NCI-H524 (cell line): ENCODE results near the gene PDP2.
"Not testable (repeated sequence)": the region's sequence is repeated elsewhere in the genome, so short reads cannot be mapped to it uniquely, and the experiment has no call there.

Experiments
- DNase-seq, 2 experiments: peaks; one replicate each; lab custom pipeline; 2025; lab: John Stamatoyannopoulos, UW

PDP2 gene

DNA sequence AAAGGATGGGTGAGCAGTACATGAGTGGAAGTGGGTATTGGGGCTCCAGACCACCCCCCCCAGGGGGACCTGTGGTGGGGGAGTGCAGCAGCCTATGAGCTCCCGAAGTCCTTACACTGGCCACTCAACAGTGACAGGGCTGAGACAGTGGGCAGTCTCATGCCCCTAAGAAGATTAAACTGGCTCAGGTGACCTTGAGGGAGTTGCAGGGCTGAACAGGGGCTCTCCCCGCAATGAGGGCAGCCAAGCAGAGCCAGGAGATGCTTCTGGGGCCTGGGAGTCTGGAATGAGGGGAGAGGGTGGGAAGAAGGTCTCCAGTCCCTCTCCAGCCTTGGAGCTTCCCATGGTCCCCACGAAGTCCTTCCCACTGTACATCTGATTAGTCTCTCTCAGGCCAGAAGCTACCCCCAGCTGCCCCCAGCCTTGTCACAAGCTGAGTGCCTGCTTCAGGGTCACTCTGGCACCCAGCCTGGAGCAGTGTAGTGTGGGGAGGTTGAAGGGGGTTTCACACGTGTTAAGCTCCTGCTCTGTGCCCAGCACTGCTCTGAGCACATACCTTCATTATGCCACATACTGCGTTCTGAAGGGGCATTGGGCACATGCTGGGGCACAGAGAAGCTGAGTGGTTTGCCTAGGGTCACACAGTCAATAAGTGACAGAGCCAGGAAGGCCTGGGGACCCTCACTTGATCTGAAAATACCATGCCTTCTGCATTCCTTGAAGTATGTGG, 39.4 kb downstream of the PDP2 start:
- no peak for DNase-seq

- no peak for DNase-seq
These were observed 39.9 kb downstream of the PDP2 start for GRCh38 chr16:66920299-66920590.

GRCh38 chr16:66920924-66921680, 40.8 kb downstream of the PDP2 start:
- no peak for DNase-seq

GRCh38 chr16:66921729-66922450, 41.6 kb downstream of the PDP2 start:
- DNase-seq = no peak

GRCh38 chr16:66923247-66923731, 43.0 kb downstream of the PDP2 start:
- peak; percentile 88 to 90 for DNase-seq

DNA sequence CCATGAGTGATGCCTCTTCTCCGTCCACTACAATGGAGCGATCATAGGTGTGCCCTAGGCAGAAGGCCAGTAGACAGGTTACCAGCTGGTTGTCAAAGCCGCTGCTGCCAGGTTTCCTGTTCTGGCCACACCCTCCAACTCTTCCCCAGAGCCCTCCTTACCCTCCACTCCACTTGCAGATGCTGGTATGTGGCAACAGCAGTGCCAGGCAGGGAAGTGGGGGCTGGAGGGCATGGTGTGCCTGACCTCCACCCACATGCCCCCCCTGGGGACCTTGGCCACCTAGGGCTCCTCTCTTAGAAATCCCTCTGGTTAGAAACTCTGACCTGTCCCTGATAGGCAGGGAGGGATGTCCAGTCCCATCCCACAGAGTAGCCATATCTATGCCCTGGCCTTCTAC, 43.6 kb downstream of the PDP2 start:
- peak in 1 of 2 experiments; percentile 35 for DNase-seq

GRCh38 chr16:66924527-66925321, 44.4 kb downstream of the PDP2 start:
- peak in 1 of 2 experiments; percentile 42 for DNase-seq

DNA sequence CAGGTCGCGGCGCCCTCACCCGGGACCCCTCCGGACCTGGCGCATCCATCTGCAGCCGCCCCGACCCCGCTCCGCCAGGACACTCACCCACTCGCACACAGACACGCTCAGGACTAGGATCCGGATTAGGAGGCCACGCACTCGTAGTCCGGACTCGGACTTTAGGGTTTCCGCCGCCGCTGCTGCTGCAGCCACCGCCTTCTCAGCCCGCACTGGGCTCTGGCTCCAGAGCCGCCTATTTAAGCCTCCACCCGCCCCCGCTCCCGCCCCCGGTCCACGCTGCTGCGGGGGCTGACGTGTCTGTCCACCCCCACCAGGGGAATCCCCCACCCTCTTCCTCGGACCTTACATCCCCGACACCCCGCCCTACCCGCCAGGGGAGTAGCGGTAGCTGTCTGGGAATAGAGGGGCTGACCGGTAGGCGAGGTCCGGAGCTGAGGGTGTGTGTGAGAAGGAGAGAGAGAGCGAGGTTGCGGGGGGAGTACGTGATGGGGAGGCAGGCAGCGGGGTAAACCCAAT, 45.1 kb downstream of the PDP2 start, which contains the start of gene RRAD:
RRAD (minus strand) TSS at position 214 of the 519 bp plus-strand sequence. CDS start 356 bp downstream, outside the sequence.
- DNase-seq = no peak

GRCh38 chr16:66926171-66926947, 46.0 kb downstream of the PDP2 start:
- DNase-seq = peak; percentile 47 to 51

DNA sequence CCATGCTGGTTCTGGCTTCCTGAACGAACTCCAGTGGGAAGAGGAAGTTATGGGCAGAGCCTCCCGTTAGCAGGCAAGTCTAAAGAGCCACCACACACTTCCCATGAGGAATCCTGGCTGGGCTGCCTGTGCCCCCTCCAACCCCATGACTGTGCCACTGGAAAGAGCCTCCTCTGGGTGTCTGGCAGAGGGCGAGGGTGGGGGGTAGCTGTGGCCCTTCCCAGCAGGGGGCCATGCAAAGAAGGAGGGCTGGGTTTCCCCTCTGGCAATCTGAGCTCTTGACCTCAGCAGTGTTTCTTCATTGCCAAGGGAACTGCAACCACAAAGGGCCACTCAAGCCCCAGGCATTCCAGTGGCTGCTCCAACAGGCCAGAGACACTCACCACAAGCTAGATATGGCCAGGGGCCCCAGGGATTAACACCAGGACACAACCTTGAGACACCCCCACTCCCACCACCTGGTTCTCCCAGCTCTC, 46.7 kb downstream of the PDP2 start:
- DNase-seq = no peak

DNA sequence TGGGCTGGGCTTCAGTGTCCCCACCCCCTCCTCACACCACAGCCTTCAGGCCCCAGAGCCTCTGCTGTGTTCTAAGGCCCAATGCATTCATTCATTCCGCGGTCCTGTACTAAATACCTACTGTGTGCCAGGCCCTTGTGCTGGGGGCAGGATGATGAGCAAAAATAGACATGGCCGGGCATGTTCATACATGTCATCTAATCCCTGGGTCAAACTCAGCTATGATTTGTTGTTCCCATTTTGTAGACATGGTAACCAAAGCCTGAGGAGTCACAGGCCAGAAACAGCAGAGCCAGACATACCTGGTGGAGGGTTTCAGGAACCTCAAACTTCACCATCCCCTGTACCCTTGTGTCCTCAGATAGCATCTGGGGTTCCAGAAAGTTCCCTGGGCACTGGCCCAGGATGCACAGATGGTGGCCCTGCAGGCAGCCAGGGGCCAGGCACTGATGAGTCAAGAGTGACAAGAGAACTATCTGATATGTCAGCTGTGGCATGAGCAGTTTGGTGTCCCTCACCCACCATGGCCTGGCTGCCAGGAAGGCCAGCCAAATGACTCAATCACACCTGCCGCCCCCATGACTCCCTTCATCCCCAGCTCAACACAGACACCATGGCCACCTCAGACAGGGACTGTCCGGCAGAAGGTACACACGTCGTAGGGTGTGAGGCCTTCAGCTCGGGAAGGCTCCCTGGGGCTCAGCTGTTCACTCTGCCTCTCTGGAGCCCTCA, 47.8 kb downstream of the PDP2 start:
- DNase-seq = peak in 1 of 2 experiments; percentile 18

GRCh38 chr16:66928702-66929388, 48.5 kb downstream of the PDP2 start:
- peak in 1 of 2 experiments; percentile 32 for DNase-seq

- no peak for DNase-seq
These were observed 49.9 kb downstream of the PDP2 start for GRCh38 chr16:66930189-66930588.

- DNase-seq = no peak
These were observed 51.4 kb downstream of the PDP2 start for GRCh38 chr16:66931665-66932064.

DNA sequence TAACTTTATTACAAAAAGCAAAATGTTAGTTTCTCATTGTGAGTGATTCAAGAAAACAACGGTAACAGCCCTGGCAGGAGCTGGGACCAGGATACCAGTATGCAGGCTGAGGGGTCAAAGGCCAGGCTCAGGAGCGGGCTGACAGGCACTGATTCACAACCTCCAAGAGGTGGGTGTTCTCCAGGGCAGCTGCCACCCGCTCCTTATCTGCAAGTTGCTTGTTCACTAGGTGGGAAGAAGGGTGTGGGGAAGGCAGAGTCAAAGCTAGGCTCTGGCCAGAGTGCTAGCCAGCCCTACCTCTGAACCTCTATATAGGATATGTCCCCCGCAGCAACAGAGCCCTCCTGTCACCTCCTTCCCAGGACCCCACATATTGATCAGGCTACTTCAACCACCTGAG, 51.8 kb downstream of the PDP2 start:
- no peak for DNase-seq

GRCh38 chr16:66933776-66934137, 53.4 kb downstream of the PDP2 start:
- DNase-seq = no peak

DNA sequence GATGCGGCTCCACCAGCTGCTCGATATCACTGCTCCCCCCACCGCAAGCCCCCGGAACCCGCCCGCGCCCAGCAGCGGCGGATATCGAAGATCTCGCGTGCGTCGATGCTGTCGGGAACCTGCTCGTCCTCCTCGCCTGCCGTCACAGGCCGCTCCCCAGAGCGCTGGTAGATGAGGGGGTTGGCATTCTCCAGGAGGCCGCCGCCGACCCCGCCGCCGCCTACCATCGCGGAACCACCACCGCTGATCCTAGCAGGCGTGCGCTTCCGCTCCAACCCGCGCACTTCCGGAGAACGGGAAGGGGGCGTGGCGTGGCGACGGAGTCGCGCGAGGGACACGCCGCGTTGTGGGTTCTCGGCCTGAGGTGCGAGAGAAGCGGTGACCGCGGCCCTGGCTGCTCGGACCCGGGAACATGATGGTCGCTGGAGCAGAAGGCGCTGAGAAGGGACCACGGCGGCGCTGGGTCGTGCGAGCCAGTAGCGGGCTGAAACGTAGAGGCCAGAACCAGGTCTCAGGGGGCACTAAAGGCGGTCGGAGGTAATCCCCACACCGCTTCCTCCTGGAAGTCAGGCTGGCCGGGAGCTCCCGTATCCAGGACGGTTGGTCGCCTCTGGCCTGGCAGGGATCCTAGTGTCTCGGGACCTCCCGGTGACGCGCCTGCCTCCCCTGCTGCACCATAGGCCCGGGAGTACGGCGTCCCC, 54.0 kb downstream of the PDP2 start, which contains the start of gene CIAO2B:
CIAO2B (minus strand) TSS at position 265 of the 701 bp plus-strand sequence; CDS start at position 227, 38 bp downstream.
- DNase-seq = peak; percentile 66 to 83

DNA sequence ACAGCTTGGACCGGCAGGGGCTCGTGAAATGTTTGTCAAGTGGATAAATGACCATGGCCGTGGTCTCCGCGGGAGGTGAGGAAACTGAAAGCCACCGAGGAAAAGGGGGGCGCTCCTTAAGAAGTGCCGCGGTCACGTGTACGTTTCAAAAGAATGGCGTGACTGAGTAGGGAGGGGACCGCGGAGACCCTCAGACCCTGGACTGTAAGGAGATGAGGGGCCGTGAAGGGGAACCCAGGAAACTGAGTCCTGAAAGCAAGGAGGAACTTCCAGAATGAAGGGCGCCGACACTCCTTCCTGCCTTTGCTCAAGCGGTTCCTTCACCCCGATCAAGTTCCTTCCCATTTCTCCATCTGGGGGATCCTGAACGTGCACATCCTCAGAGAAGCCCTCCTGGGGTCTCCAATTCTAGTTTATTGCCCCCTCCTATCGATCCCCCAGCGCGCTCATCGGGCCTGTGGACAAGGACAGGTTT, 54.6 kb downstream of the PDP2 start:
- DNase-seq = not testable (repeated sequence)
